PC-9 (cell line): ENCODE measurements around the gene CCL21.

Experiments
- CTCF ChIP-seq: fragments of 200-600 bp; sonication (generic); conservative IDR thresholded peaks from 2 replicates; pipeline ENCODE4 v1.6.1; 2017; ENCODE audit warnings: mixed run types, antibody characterized with exemption, mild to moderate bottlenecking, moderate library complexity
- EZH2 ChIP-seq: fragments of 200-600 bp; sonication (generic); IDR thresholded peaks from 2 replicates; pipeline ENCODE4 v1.8.0; 2017; ENCODE audit warnings: antibody characterized with exemption, low read depth

- TF ChIP-seq CTCF (peak; percentile 77), EZH2 (no peak)
Observed at GRCh38 chr9:34701023-34701768, 8.7 kb downstream of the CCL21 start.
